Measurements from ENCODE around the gene ACER3.
"Not testable (repeated sequence)": the region's sequence is repeated elsewhere in the genome, so short reads cannot be mapped to it uniquely, and the experiment has no call there.

The ACER3 gene

GRCh38 chr11:76919887-76920746 lies 59.4 kb downstream of the ACER3 start:
- peak; percentile 50 for DNase-seq (ENCODE audit: low read depth)

- no peak for DNase-seq (ENCODE audit: low read depth)
Measured at GRCh38 chr11:76927160-76927559, 66.4 kb downstream of the ACER3 start.

- DNase-seq (ENCODE audit: low read depth): no peak
Measured at GRCh38 chr11:76935042-76935441, 74.3 kb downstream of the ACER3 start.

GRCh38 chr11:76939219-76939631 lies 78.5 kb downstream of the ACER3 start:
- DNase-seq (ENCODE audit: low read depth): no peak

GRCh38 chr11:76944225-76944624 lies 83.5 kb downstream of the ACER3 start:
- no peak for DNase-seq (ENCODE audit: low read depth)

GRCh38 chr11:76946223-76946622 lies 85.5 kb downstream of the ACER3 start:
- no peak for DNase-seq (ENCODE audit: low read depth)

GRCh38 chr11:76947190-76947589 lies 86.5 kb downstream of the ACER3 start:
- DNase-seq (ENCODE audit: low read depth): no peak

GRCh38 chr11:76947800-76948199 lies 87.1 kb downstream of the ACER3 start:
- DNase-seq (ENCODE audit: low read depth): no peak

- no peak for DNase-seq (ENCODE audit: low read depth)
Measured at GRCh38 chr11:76955459-76956114, 94.9 kb downstream of the ACER3 start.

- DNase-seq (ENCODE audit: low read depth): no peak
Measured at GRCh38 chr11:76962583-76963416, 102.1 kb downstream of the ACER3 start.

GRCh38 chr11:76963417-76964168 lies 102.9 kb downstream of the ACER3 start:
- not testable (repeated sequence) for DNase-seq (ENCODE audit: low read depth)

- DNase-seq (ENCODE audit: low read depth): no peak
Measured at GRCh38 chr11:76972051-76972450, 111.3 kb downstream of the ACER3 start.

- DNase-seq (ENCODE audit: low read depth): no peak
Measured at GRCh38 chr11:76974179-76974891, 113.6 kb downstream of the ACER3 start.

- no peak for DNase-seq (ENCODE audit: low read depth)
Measured at GRCh38 chr11:76975513-76975912, 114.8 kb downstream of the ACER3 start.

- no peak for DNase-seq (ENCODE audit: low read depth)
Measured at GRCh38 chr11:76977791-76978190, 117.1 kb downstream of the ACER3 start.

- no peak for DNase-seq (ENCODE audit: low read depth)
Measured at GRCh38 chr11:76978239-76978638, 117.5 kb downstream of the ACER3 start.

- DNase-seq (ENCODE audit: low read depth): no peak
Measured at GRCh38 chr11:76978818-76979217, 118.1 kb downstream of the ACER3 start.

- DNase-seq (ENCODE audit: low read depth): no peak
Measured at GRCh38 chr11:76980196-76980595, 119.5 kb downstream of the ACER3 start.

- DNase-seq (ENCODE audit: low read depth): no peak
Measured at GRCh38 chr11:76984743-76985142, 124.0 kb downstream of the ACER3 start.

- DNase-seq (ENCODE audit: low read depth): no peak
Measured at GRCh38 chr11:76987203-76987602, 126.5 kb downstream of the ACER3 start.

- no peak for DNase-seq (ENCODE audit: low read depth)
Measured at GRCh38 chr11:76990628-76991027, 129.9 kb downstream of the ACER3 start.

All from activated T-cell treated with anti-CD3 and anti-CD28 coated beads for 24 hours (primary cell).